Right lobe of liver (tissue), 6 donors: ENCODE data around the gene EZR. TPM values are rescaled to one million over a fixed set of nuclear protein-coding genes. Genes with fewer than 3 reads are reported as not detected.
"Not testable (repeated sequence)": the region's sequence is repeated elsewhere in the genome, so short reads cannot be mapped to it uniquely, and the experiment has no call there.

Experiments
- ATAC-seq, 4 donors: fragments of 200-7000 bp; cut with Tn5 transposase; one replicate each; pipeline ENCODE4 v1.9.1; 2020; ENCODE audit warnings: mild to moderate bottlenecking in 4 of 4, moderate library complexity in 4 of 4
- DNase-seq, 3 donors: peaks; one replicate each; pipeline ENCODE4 v3.0.0-alpha.2; 2020
- H3K27ac ChIP-seq, 3 donors: fragments of 200-600 bp; one replicate each; pipeline ENCODE4 v1.8.0; 2022
- H3K27me3 ChIP-seq, 2 donors: fragments of 200-600 bp; one replicate each; pipeline ENCODE4 v1.8.0; 2022
- H3K36me3 ChIP-seq, 4 donors: fragments of 200-600 bp; sonication (generic) in 1 of 4; one replicate each; pipeline versions ENCODE4 v1.5.1 to v1.8.0; 2017 to 2022; ENCODE audit warnings: control low read depth in 1 of 4
- H3K4me1 ChIP-seq, 4 donors: fragments of 200-600 bp; sonication (generic) in 1 of 4; one replicate each; pipeline versions ENCODE4 v1.5.1 to v1.8.0; 2017 to 2022; ENCODE audit warnings: control low read depth in 1 of 4
- H3K4me3 ChIP-seq, 3 donors: fragments of 200-600 bp; one replicate each; pipeline ENCODE4 v1.8.0; 2022
- H3K9me3 ChIP-seq, 4 donors: fragments of 200-600 bp; sonication (generic) in 1 of 4; one replicate each; pipeline versions ENCODE4 v1.5.1 to v1.8.0; 2017 to 2022; ENCODE audit warnings: control low read depth in 1 of 4
- POLR2A ChIP-seq: fragments of 450-650 bp; IDR thresholded peaks from one replicate; pipeline ENCODE4 v1.6.1; 2017; ENCODE audit warnings: antibody characterized with exemption, mild to moderate bottlenecking
- WGBS: methylation state at CpG from one replicate; pipeline ENCODE4 v1.1.6; 2018; ENCODE audit warnings: low coverage, low lambda C conversion rate; ENCODE audit not compliant: insufficient coverage; ENCODE audit errors: missing lambda C conversion rate; 5-methylcytosine and 5-hydroxymethylcytosine counted together
- intact Hi-C, 2 donors: fragments of 100-400 bp; cut with DNase I; formaldehyde crosslinking; loops; one replicate each; pipeline versions ENCODE4 v1.11.2 to v1.14.1; 2022
- total RNA-seq, 6 experiments: library from RNA; depleted of rRNA in 2 of 6; stranded (reverse); fragments of >200 nt in 2 of 6; fragmentation: NEBNext Ultra II Directional in 3 of 6; extraction: Animal tissue kit (Norgen Biotek cat#: 25700) in 3 of 6; gene quantifications; one replicate each; pipeline versions ENCODE4 v1.1.0 to v1.2.4, GENCODE V29; 2016 to 2023
- TF ChIP-seq, protein P1 (sequence below), 4 donors: fragments of 200-600 bp in 3 of 4; fragments of 450-650 bp in 1 of 4; IDR thresholded peaks; one replicate each; pipeline versions ENCODE4 v1.5.1 to v1.8.0; 2016 to 2022; ENCODE audit warnings: antibody characterized with exemption in 4 of 4, mild to moderate bottlenecking in 2 of 4
- donor health status: DM: no; HTN: yes; CAD: no.
- donor health status: DM: no; HTN: no; CAD: no.
- donor health status: DM: no; HTN: no; CAD: no.
- donor health status: DM: no; HTN: yes; CAD: no.
- donor health status: DM: no; HTN: yes; CAD: no.

EZR gene
- total RNA-seq, 6 experiments from 2014 or later: 26.4 to 161 (median 35.9) TPM

DNA sequence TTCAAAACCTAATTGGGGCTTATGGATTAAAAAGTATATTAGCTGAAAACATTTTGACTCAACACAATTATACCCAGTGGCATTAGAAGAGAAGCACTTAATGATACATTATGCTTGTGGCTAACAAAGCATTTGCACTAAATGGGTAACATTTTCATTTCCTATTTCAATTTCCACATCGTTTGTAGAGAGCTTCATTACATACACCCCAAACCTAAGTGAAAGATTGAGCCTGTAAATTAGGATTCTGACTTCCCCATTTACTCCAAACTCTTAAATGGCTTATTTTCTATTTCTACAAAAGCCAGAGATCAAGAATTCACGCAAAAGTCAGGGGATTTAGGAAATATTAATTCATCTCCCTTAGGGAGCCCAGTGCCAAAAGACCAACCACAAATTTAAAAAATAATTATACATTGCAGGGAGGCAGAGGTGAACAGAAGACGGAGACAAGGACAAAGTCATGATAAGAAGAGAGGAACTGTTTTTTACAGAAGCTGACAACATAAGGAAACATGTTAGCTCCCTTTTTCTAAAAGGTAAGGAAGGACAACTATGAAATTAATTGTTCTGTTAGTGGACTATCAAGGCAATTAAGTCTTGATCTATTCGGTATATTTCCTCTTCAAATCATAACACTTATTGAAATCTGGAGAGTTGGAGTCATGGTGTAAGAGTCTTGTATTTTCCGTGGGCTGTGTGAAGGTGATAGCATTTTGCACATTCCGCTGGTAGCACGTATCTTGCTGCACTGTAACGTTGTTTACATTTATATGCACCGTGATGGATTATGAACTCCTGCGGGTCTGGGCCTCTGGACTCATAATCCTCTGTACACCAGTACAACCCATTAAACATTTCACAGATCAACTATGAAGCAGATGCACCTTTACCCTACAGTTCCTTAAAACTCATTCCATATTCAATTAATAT lies 24.8 kb upstream of the EZR start:
- Histone ChIP-seq H3K4me1 (no peaks in the 10 kb centered on the region), H3K27me3 (no peaks in the 10 kb centered on the region), H3K9me3 (no peaks in the 10 kb centered on the region), H3K36me3 (no peaks in the 10 kb centered on the region), H3K27ac (no peak overlapping the region), H3K4me3 (no peak overlapping the region)
- WGBS: 67% methylated on average over 10 of the region's 10 CpGs
- intact Hi-C loops: no loop called here
- no peak for TF ChIP-seq POLR2A
- ATAC-seq: no peak
- no peak for DNase-seq

DNA sequence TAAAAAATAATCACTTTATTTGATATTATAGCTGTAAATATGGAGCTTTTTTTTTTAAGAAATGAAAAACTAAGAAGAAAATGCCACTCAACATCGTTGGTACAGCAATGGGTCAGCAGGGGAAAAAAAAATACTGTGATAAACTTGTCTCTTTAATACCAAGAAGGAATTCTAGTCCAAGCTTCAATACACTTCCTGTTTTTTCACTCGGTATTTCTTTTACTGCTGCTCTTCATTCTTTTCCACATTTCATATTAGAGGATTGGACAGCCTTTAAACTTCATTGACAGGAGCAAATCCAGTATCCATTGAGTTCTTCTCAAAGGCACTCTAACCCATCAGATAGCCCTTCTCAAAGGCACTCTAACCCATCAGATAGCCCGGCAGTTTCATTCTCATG lies 22.2 kb upstream of the EZR start:
- DNase-seq: no peak
- WGBS: 57% methylated on average over 3 of the region's 3 CpGs

DNA sequence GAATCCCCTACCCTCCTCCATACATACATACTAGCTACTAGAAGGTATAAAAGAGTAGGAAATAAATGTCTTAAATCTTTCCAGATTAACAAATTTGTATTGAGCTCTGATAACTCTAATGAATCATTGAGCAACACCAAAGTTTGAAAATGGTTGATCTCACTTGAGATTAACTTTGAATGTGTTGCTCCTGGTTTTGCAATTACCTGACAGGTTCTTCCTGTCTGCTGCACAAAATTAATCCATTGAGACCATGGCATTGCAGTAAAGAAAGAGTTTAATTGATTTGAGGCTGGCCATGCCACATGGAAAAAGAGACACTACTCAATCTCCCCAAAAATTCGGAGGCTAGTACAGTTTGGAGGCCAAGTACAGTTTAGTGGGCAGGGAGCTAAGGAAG lies 21.3 kb upstream of the EZR start:
- intact Hi-C loops: no loop called here

More for the DNA sequence above, 22.2 kb upstream of the EZR start:
- Histone ChIP-seq H3K27ac (no peak overlapping the region), H3K27me3 (no peaks in the 10 kb centered on the region), H3K36me3 (no peaks in the 10 kb centered on the region), H3K4me3 (no peak overlapping the region), H3K9me3 (no peaks in the 10 kb centered on the region), H3K4me1 (no peaks in the 10 kb centered on the region)
- ATAC-seq: no peak
- intact Hi-C loops: no loop called here
- TF ChIP-seq POLR2A: no peak

DNA sequence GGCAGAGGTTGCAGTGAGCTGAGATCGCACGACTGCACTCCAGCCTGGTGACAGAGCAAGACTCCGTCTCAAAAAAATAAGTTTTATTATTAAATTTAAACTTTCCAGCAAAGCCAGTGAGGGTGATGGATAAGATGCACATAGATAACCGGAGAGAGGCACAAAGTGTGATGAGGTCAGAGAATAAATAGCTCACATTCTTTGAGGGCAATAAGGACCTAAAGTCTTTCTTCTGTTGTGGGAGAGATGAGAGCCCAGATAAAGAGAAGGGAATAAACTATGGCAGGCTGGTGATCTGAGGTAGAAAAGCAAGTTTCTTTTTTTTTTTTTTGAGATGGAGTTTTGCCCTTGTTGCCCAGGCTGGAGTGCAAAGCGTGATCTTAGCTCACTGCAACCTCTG lies 20.6 kb upstream of the EZR start:
- DNase-seq (no peak), ATAC-seq (no peak)
- H3K9me3 ChIP-seq: no peaks in the 10 kb centered on the region
- H3K4me1 ChIP-seq: peaks cover 0 to 6% (median 0%) of the 10 kb centered on the region in 4 donors
- H3K36me3 ChIP-seq: no peaks in the 10 kb centered on the region
- no peak overlapping the region for H3K4me3 ChIP-seq
- no peaks in the 10 kb centered on the region for H3K27me3 ChIP-seq
- TF ChIP-seq, protein P1, sequence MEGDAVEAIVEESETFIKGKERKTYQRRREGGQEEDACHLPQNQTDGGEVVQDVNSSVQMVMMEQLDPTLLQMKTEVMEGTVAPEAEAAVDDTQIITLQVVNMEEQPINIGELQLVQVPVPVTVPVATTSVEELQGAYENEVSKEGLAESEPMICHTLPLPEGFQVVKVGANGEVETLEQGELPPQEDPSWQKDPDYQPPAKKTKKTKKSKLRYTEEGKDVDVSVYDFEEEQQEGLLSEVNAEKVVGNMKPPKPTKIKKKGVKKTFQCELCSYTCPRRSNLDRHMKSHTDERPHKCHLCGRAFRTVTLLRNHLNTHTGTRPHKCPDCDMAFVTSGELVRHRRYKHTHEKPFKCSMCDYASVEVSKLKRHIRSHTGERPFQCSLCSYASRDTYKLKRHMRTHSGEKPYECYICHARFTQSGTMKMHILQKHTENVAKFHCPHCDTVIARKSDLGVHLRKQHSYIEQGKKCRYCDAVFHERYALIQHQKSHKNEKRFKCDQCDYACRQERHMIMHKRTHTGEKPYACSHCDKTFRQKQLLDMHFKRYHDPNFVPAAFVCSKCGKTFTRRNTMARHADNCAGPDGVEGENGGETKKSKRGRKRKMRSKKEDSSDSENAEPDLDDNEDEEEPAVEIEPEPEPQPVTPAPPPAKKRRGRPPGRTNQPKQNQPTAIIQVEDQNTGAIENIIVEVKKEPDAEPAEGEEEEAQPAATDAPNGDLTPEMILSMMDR (IDR thresholded peaks at IDR 0.05): no peak
- TF ChIP-seq POLR2A: no peak
- 96% methylated on average over 4 of the region's 5 CpGs for WGBS
- no peak overlapping the region for H3K27ac ChIP-seq
- intact Hi-C loops: no loop called here

More for the DNA sequence above, 21.3 kb upstream of the EZR start:
- WGBS: 43% methylated on average over 1 of the region's 1 CpG
- H3K36me3 ChIP-seq: no peaks in the 10 kb centered on the region
- DNase-seq (no peak), ATAC-seq (no peak)
- H3K9me3 ChIP-seq: no peaks in the 10 kb centered on the region
- no peaks in the 10 kb centered on the region for H3K27me3 ChIP-seq
- TF ChIP-seq, protein P1 (IDR thresholded peaks at IDR 0.05): no peak
- TF ChIP-seq POLR2A: no peak
- no peak overlapping the region for H3K4me3 ChIP-seq
- H3K4me1 ChIP-seq: peaks cover 0 to 6% (median 0%) of the 10 kb centered on the region in 4 donors
- H3K27ac ChIP-seq: no peak overlapping the region

DNA sequence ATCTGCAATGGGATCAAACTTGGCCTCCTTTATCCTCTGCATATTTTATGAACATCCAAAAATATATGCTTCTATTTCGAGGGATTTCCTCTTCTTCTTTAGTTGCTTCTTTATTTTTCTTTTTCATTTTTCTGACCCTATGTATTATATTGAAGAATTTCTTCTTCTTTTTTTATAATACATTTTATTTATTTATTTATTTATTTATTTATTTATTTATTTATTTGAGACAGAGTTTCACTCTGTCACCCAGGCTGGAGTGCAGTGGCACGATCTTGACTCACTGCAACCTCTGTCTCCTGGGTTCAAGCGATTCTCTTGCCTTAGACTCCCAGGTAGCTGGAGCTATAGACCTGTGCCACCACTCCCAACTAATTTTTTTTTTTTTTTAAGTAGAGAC lies 19.6 kb upstream of the EZR start:
- H3K27me3 ChIP-seq, H3K27ac ChIP-seq, ATAC-seq, H3K36me3 ChIP-seq, H3K4me1 ChIP-seq, H3K9me3 ChIP-seq, DNase-seq, intact Hi-C loops, H3K4me3 ChIP-seq: not testable (repeated sequence)
- WGBS: 77% methylated on average over 3 of the region's 3 CpGs
